HG02610 (cell line): Measurements from ENCODE around the gene TSSK6.

Source experiments
- ATAC-seq: cut with Tn5 transposase; IDR thresholded peaks from one replicate; pipeline ENCODE4 v1.9.1; 2021; ENCODE audit warnings: mild to moderate bottlenecking, moderate library complexity; ENCODE audit not compliant: unreplicated experiment

Gene TSSK6

GRCh38 chr19:19544954-19545591, 29.7 kb upstream of the TSSK6 start:
- no peak for ATAC-seq

DNA sequence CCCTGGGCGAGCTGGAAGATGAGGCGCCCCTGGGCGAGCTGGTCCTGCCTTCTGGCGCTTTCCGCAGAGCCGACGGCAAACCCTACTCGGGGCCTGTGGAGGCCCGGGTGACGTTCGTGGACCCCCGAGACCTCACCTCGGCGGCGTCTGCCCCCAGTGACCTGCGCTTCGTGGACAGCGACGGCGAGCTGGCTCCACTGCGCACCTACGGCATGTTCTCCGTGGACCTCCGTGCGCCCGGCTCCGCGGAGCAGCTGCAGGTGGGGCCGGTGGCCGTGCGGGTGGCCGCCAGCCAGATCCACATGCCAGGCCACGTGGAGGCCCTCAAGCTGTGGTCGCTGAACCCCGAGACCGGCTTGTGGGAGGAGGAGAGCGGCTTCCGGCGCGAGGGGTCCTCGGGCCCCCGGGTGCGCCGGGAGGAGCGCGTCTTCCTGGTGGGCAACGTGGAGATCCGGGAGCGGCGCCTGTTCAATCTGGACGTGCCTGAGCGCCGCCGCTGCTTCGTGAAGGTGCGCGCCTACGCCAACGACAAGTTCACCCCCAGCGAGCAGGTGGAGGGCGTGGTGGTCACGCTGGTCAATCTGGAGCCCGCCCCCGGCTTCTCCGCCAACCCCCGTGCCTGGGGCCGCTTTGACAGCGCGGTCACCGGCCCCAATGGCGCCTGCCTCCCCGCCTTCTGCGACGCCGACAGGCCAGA, 29.1 kb upstream of the TSSK6 start:
- no peak for ATAC-seq

GRCh38 chr19:19543640-19544039, 28.3 kb upstream of the TSSK6 start:
- no peak for ATAC-seq

DNA sequence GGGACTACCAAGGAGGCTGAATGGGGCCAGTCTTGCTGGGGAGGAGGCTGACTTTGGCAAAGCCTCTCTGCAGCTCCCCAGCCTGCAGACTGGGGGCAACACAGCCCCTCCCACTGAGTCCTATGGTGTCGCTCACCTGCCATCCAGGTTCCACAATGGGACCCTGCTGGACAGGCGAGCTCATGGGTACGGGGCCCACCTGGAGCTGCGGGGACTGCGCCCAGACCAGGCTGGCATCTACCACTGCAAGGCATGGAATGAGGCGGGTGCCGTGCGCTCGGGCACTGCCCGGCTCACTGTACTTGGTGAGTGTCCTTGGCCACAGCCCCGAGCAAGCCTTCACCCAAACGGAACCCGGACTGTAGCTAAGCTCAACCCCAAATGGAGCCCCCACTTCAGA, 27.8 kb upstream of the TSSK6 start:
- no peak for ATAC-seq

GRCh38 chr19:19542507-19542906, 27.2 kb upstream of the TSSK6 start:
- ATAC-seq: no peak

DNA sequence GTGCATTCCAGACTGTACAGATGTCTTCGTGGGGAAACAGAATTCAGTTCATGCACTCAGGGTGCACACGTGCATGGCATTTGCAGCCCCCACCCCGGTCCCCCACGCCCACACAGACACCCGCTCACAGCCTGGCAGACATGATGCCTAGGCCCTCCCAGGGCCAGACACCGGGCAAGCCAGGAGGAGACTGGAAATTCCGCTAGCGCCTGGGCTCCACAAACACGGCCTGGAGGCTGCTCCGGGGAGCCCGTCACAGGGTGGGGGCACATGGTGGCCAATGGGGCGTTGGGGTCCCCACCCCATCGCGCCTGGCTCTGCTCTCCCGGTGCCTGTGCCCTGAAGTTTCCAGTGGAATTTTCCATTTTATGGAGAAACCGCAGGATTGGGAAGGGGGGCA, 26.3 kb upstream of the TSSK6 start:
- no peak for ATAC-seq

DNA sequence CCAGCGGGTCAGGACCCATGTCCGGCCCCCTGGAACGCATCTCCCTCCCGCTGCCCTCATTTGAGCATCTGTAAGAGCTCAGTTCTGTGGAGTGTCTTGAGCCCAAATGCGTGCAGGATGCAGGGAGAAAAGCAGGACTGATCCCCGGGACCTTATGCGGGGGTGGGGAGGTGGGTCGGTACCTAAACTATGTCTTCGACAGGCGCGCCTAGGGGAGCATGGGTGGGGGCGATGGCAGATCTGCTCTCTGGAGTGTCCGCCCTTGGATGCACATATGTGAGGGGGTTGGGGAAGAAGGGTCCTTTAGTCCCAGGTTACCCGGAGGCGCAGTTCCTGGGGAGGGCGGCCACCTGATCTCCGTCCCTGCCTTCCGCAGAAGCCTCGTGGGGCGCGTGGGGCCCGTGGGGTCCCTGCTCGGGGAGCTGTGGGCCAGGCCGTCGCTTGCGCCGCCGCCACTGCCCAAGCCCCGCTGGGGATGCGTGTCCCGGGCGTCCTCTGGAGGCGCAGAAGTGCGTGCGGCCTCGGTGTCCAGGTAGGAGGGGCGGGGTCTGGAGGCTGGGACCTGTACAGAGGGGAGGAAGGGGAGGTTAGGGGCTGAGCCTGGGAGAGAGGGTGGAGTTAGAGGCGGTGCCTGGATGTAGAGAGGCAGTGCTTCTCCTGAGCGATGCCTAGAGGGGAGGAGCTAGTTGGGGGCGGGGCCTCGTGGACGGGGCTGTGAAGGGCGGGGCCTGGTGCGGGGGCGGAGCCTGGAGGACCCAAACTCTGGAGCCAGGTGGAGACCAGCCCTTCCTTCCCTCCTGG, 25.6 kb upstream of the TSSK6 start:
- ATAC-seq: no peak

GRCh38 chr19:19540064-19540714, 24.8 kb upstream of the TSSK6 start:
- ATAC-seq: no peak

- no peak for ATAC-seq
These were observed 24.3 kb upstream of the TSSK6 start for GRCh38 chr19:19539698-19540063.

- no peak for ATAC-seq
These were observed 23.4 kb upstream of the TSSK6 start for GRCh38 chr19:19538785-19539166.

- no peak for ATAC-seq
These were observed 22.9 kb upstream of the TSSK6 start, which contains the start of gene CILP2 for GRCh38 chr19:19538061-19538784. Gene CILP2 (plus strand): TSS chr19:19538265. CDS start chr19:19538350, 85 bp downstream.

DNA sequence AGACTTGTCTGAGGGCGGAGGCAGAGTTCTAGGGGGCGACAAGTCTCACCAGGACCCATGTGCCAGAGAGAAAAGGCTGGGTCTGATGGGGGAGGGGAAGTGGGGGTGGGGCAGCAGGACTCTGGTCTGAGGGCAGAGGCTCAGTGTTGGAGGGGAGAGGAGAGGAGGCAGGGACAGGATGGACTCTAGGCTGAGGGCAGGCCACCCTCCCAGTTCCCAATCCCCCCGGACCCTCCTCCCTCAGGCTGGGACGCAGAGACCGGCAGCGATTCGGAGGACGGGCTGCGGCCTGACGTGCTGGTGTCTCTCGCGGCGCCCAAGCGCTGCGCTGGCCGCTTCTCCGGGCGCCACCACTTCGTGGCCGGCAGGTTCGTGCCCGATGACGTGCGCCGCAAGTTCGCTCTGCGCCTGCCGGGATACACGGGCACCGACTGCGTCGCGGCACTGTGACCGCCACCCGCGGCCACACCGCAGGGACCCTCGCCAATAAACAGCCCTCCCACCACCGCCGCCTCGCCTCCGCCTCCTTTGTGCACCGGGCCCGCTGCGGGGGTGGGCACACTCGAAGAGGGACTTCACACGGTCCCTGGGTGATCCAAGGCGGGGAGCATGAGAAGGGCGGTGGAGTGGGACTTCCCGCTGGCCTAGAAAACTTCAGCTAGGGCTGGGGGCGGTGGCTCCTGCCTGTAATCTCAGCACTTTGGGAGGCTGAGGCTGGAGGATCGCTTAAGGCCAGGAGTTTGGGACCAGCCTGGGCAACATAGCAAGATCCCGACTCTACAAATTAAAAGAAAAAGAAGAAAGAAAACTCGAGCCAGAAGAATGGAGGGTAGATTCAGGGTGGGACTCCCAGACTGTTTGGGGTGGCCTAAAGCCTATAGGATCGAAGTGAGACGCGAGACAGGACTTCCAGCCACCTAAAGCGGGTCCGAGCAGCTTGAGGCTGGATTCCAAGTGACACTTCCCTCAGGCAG, 22.0 kb upstream of the TSSK6 start:
- no peak for ATAC-seq

DNA sequence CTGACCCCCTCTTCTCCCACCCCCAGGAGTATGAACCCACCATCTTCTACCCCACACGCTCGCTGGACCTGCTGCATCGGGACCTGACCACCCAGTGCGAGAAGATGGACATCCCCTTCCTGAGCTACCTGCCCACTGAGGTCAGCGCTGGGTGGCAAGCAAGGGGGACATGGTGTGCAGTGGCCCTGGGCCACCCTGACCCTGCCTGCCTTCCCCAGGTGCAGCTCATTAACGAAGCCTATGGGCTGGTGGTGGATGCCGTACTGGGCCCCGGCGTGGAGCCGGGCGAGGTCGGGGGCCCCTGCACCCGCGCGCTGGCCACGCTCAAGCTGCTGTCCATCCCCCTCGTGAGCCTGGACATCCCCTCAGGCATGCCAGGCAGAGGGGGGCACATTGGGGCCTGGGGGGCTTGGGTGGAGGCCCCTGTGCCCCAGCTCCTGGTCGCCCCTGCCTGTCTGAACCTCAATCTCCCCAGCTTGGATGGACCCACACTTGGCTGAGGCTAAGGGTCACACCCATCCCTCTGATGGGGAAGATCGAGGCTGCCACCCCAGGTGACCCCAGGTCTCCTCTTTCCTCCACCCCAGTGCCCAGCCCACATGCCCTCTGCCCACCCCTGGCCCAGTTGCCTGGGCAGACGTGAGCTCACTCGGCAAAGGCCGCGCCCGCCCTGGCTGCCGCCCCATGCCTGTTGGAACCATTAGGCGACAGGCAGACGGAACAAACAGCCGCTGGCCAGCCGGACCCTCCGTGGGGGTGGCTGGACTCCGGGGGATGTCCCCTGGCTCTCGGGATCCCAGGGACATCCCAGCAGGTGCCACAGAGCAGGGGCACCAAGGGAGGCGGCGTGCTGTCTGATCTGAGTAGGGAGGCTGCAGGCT, 20.2 kb upstream of the TSSK6 start:
- no peak for ATAC-seq

- no peak for ATAC-seq
These were observed 19.4 kb upstream of the TSSK6 start for GRCh38 chr19:19534556-19535265.

- ATAC-seq: no peak
These were observed 18.5 kb upstream of the TSSK6 start for GRCh38 chr19:19533841-19534240.

DNA sequence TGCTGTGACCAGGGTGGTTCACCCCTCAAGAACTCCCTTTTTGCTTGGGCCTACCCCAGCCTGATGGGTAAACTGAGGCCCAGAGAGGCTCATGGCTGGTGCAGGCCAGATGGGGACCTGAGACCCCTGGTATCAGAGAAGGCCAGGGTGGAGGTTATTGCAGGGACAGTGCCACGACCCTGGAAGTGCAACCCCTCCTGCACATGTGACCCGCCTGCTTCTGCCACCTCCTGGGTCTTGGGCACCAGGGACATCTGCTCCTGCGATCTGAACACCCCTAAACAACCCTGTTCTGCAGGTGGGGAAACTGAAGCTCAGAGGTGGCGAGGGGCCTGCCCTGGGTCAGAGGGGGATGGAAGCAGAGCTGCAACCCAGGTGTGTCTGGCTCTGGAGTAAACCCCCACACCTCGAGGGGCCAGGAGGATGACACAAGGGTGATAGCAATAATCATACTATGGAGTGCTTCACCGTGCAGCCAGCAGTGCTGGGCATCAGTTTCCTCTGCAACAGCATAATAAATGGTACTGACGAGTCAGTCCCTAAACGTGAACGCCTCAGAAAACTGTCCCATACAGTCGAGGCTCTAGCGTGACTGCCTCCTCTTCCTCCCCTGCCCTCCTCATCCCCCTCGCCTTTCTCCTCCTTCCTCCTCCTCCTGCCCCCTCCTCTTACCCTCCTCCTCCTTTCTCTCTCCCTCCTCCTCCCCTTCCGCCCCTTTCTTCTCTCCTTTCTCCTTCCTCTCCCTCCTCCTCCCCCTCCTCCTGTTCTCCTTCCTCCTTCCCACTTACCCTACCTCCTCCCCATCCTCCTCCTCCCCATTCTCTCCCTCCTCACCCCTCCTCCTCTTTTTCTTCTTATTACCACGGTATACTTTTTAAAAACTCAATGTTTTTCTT, 17.7 kb upstream of the TSSK6 start:
- ATAC-seq: no peak
